Lung (tissue), 12 donors: ENCODE results near the gene CIAO1. TPM values are rescaled to one million over a fixed set of nuclear protein-coding genes. Genes with fewer than 3 reads are reported as not detected.

Source experiments
- ATAC-seq: fragments of 200-7000 bp; cut with Tn5 transposase; one replicate; pipeline ENCODE4 v1.9.1; 2020; ENCODE audit warnings: moderate number of reproducible peaks; ENCODE audit not compliant: insufficient read depth, low FRiP score
- DNase-seq, 3 donors: peaks; one replicate each; pipeline ENCODE4 v3.0.0-alpha.2; 2013 to 2017
- H3K27ac ChIP-seq, 2 donors: one replicate each; pipeline ENCODE4 v1.5.1; 2013; ENCODE audit warnings: mild to moderate bottlenecking in 2 of 2, moderate library complexity in 2 of 2, control low read depth in 1 of 2, inconsistent platforms in 1 of 2, low read depth in 1 of 2, low read length in 1 of 2
- H3K27me3 ChIP-seq, 3 donors: one replicate each; pipeline ENCODE4 v1.5.1; 2013; ENCODE audit warnings: low read length in 2 of 3; ENCODE audit not compliant: control insufficient read depth in 3 of 3, insufficient read depth in 3 of 3
- H3K36me3 ChIP-seq, 4 donors: one replicate each; pipeline ENCODE4 v1.5.1; 2013; ENCODE audit warnings: low read length in 4 of 4, mild to moderate bottlenecking in 1 of 4, moderate library complexity in 1 of 4; ENCODE audit not compliant: control insufficient read depth in 4 of 4, insufficient read depth in 4 of 4
- H3K4me1 ChIP-seq, 5 donors: one replicate each; pipeline ENCODE4 v1.5.1; 2013; ENCODE audit warnings: low read length in 5 of 5, mild to moderate bottlenecking in 2 of 5, moderate library complexity in 1 of 5; ENCODE audit not compliant: control insufficient read depth in 5 of 5, insufficient read depth in 5 of 5
- H3K4me3 ChIP-seq: one replicate; pipeline ENCODE4 v1.5.1; 2013; ENCODE audit warnings: mild to moderate bottlenecking, control low read depth, moderate library complexity
- H3K9ac ChIP-seq, 2 donors: one replicate each; pipeline ENCODE4 v1.5.1; 2013; ENCODE audit warnings: low read length in 2 of 2, control low read depth in 1 of 2; ENCODE audit not compliant: insufficient read depth in 1 of 2
- H3K9me3 ChIP-seq, 4 donors: one replicate each; pipeline ENCODE4 v1.5.1; 2013; ENCODE audit warnings: low read length in 3 of 4, mild to moderate bottlenecking in 1 of 4, moderate library complexity in 1 of 4; ENCODE audit not compliant: control insufficient read depth in 4 of 4, insufficient read depth in 3 of 4
- WGBS, 2 donors: extraction: QIAGEN DNeasy Blood & Tissue Kit; methylation state at CpG; one replicate each; pipeline ENCODE4 v1.1.7; 2013; 5-methylcytosine and 5-hydroxymethylcytosine counted together
- polyA plus RNA-seq, 2 donors: library from polyadenylated mRNA; stranded (reverse); fragments of 200-250 nt; gene quantifications; one replicate each; pipeline ENCODE4 v1.2.1, GENCODE V29; 2013
- total RNA-seq, 2 donors: library from RNA; depleted of rRNA in 1 of 2; stranded (reverse); fragments of >200 nt in 1 of 2; gene quantifications; one replicate each; pipeline ENCODE4 v1.2.1, GENCODE V29; 2014 to 2021
- TF ChIP-seq, protein P1 (sequence below): IDR thresholded peaks from 2 replicates; pipeline ENCODE4 v1.5.1; 2012; ENCODE audit warnings: mild to moderate bottlenecking; ENCODE audit errors: control extremely low read depth, extremely low read depth
- donor health status: control.
- donor health status: control.
- donor health status: Bipolar disorder and iron deficiency.
- donor health status: healthy.
- donor health status: DM: yes; HTN: yes; CAD: no.

The CIAO1 gene
- total and polyA plus RNA-seq, 4 donors, result 27.9 to 74.3 (median 70.9) TPM

DNA sequence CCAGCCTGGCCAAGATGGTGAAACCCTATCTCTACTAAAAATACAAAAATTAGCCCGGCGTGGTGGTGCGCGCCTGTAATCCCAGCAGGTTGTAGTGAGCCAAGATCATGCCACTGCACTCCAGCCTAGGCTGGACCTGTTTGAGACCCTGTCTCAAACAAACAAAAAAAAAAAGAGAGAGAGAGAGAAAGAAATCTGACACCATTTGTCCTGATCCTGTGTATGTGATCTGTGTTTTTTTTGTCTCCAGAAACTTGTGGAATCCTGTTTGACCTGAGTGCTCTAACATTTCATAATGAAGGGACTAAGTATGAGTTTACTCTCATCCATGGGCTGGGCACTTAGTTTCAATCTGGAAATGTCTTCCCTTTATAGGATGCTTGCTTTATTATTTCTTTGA is 52.7 kb downstream of the CIAO1 start:
- no peak for ATAC-seq
- 95 to 99% methylated on average over 4 of the region's 4 CpGs for WGBS, 2 donors
- no peak overlapping the region for H3K9ac ChIP-seq
- TF ChIP-seq, protein P1, sequence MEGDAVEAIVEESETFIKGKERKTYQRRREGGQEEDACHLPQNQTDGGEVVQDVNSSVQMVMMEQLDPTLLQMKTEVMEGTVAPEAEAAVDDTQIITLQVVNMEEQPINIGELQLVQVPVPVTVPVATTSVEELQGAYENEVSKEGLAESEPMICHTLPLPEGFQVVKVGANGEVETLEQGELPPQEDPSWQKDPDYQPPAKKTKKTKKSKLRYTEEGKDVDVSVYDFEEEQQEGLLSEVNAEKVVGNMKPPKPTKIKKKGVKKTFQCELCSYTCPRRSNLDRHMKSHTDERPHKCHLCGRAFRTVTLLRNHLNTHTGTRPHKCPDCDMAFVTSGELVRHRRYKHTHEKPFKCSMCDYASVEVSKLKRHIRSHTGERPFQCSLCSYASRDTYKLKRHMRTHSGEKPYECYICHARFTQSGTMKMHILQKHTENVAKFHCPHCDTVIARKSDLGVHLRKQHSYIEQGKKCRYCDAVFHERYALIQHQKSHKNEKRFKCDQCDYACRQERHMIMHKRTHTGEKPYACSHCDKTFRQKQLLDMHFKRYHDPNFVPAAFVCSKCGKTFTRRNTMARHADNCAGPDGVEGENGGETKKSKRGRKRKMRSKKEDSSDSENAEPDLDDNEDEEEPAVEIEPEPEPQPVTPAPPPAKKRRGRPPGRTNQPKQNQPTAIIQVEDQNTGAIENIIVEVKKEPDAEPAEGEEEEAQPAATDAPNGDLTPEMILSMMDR, result no peak
- no peak overlapping the region for H3K4me3 ChIP-seq
- no peaks in the 10 kb centered on the region for H3K9me3 ChIP-seq
- H3K36me3 ChIP-seq, result no peaks in the 10 kb centered on the region
- no peak for DNase-seq
- peaks cover 0 to 48% (median 34%) of the 10 kb centered on the region in 3 donors for H3K27me3 ChIP-seq
- H3K27ac ChIP-seq, result no peak overlapping the region
- H3K4me1 ChIP-seq, result peaks cover 0 to 14% (median 4%) of the 10 kb centered on the region in 5 donors

DNA sequence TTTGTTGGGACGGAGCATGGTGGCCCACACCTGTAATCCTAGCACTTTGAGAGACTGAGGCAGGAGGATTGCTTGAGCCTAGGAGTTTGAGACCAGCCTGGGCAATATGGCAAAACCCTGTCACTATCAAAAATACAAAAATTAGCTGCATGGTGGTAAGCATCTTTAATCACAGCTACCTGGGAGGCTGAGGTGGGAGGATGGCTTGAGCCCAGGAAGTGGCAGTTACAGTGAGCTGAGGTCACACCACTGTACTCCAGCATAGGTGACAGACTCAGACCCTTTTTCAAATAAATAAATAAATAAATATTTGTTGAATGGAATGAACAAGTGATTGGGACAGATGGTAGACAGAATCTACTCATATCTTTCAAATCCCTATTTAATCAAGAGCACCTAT is 53.4 kb downstream of the CIAO1 start:
- DNase-seq (no peak), ATAC-seq (no peak)
- 80 to 94% methylated on average over 1 of the region's 1 CpG for WGBS, 2 donors
- no peak overlapping the region for H3K4me3 ChIP-seq
- peaks cover 0 to 53% (median 34%) of the 10 kb centered on the region in 3 donors for H3K27me3 ChIP-seq
- H3K4me1 ChIP-seq, result peaks cover 0 to 14% (median 4%) of the 10 kb centered on the region in 5 donors
- H3K9ac ChIP-seq, result no peak overlapping the region
- H3K9me3 ChIP-seq, result no peaks in the 10 kb centered on the region
- TF ChIP-seq, protein P1, result no peak
- H3K36me3 ChIP-seq, result no peaks in the 10 kb centered on the region
- H3K27ac ChIP-seq, result no peak overlapping the region

DNA sequence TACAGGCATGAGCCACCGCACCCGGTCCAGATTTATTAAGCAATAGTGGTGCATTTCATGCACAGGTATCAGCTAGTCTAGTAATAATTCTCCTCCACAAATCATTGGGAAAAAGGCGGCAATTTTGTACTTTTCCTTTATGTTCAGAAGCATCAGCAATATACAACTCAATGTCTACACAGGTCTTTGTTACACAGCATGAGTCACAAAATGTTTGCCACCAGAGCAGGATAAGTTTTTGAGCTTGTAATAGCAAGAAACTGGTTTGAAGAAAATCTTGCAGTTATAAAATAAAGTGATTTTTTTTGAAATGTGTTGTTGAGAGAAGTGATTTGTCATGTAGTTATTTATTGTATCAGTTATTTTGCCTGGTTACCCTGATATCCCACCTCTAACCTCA is 54.3 kb downstream of the CIAO1 start:
- TF ChIP-seq, protein P1, result no peak
- Histone ChIP-seq H3K27me3 (peaks cover 0 to 49% (median 34%) of the 10 kb centered on the region in 3 donors), H3K4me1 (peaks cover 0 to 20% (median 4%) of the 10 kb centered on the region in 5 donors), H3K36me3 (no peaks in the 10 kb centered on the region), H3K9ac (no peak overlapping the region), H3K4me3 (no peak overlapping the region), H3K27ac (no peak overlapping the region), H3K9me3 (no peaks in the 10 kb centered on the region)
- WGBS, 2 donors, result 88 to 90% methylated on average over 3 of the region's 3 CpGs
- no peak for ATAC-seq
- DNase-seq, result no peak
